ENCODE measurements around the gene CALCB. TPM values are rescaled to one million over a fixed set of nuclear protein-coding genes. Genes with fewer than 3 reads are reported as not detected.

CALCB gene
- total and polyA plus RNA-seq, 2 of the 8 experiments (the other 6 are each of a cell fraction or from before 2014, with no cell fraction given): 3.7 to 4.2 TPM

DNA sequence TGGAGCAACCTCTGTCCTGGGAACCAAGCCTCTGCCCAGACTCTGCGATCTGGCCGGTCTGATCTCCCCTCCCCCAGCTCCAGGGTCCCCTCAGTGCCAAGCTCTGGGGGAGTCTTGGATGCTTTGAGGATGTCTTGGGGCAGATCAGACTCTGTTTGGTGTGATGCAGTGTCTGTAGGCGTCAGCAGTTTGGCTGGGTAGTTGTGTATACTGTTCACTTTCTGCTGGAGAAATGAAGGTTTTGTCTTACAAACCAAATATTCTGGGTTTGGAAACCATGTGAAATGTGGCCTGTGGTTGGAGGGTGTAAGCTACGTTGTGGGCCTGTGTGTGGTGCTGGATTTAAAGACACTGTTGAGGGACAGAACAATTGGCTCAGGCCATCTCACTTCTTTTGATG is 46.0 kb downstream of the CALCB start:
- Histone ChIP-seq H3K9me3 (ENCODE audit: insufficient read depth in 2 of 2, low read depth in 1 of 2, low read length in 1 of 2) (no peaks in the 10 kb centered on the region), H3K23ac (ENCODE audit: insufficient read length) (no peak overlapping the region), H2AFZ (ENCODE audit: low read length) (no peak overlapping the region), H3K56ac (replicated peaks; ENCODE audit: insufficient read length, low read depth, low read length) (no peak overlapping the region), H3K9ac (replicated peaks in 1 of 4; ENCODE audit: extremely low read depth in 1 of 4, low read depth in 3 of 4, low read length in 3 of 4) (no peak overlapping the region), H3K79me2 (ENCODE audit: control insufficient read depth in 1 of 2, insufficient read depth in 2 of 2, low read length in 2 of 2) (no peaks in the 10 kb centered on the region), H4K5ac (ENCODE audit: insufficient read length, low read depth, low read length) (no peak overlapping the region), H3K27ac (ENCODE audit: low read depth, low read length) (no peak overlapping the region), H2BK120ac (replicated peaks; ENCODE audit: low read depth, low read length) (no peak overlapping the region), H3K4me2 (ENCODE audit: insufficient read depth in 1 of 2, low read depth in 2 of 2, low read length in 2 of 2) (no peak overlapping the region), H3K4ac (replicated peaks; ENCODE audit: insufficient read length, low read depth, low read length) (no peak overlapping the region), H3K79me1 (ENCODE audit: low read depth, low read length) (no peaks in the 10 kb centered on the region), H3K23me2 (ENCODE audit: low read depth, low read length) (peaks cover 5% of the 10 kb centered on the region; the same call in 1 of the 2 replicates), H2BK15ac (ENCODE audit: low read length) (no peak overlapping the region), H3K14ac (ENCODE audit: insufficient read length) (no peak overlapping the region), H3K27me3 (replicated peaks in 1 of 4; ENCODE audit: control insufficient read depth in 3 of 4, extremely low read depth in 1 of 4, insufficient read depth in 3 of 4, low read length in 3 of 4) (peaks cover 0 to 16% (median 9%) of the 10 kb centered on the region in 4 experiments; a peak in 5 of 7 replicates), H2BK5ac (ENCODE audit: low read depth, low read length) (no peak overlapping the region), H4K8ac (ENCODE audit: extremely low read depth, insufficient read depth, low read length) (no peak overlapping the region), H3K36me3 (ENCODE audit: control insufficient read depth in 2 of 4, insufficient read depth in 4 of 4, low read length in 3 of 4) (no peaks in the 10 kb centered on the region), H3K4me1 (replicated peaks in 1 of 4; ENCODE audit: control insufficient read depth in 3 of 4, insufficient read depth in 4 of 4, low read length in 3 of 4) (peaks cover 0 to 3% (median under 1%) of the 10 kb centered on the region in 4 experiments; a peak in 1 of 7 replicates), H3K18ac (ENCODE audit: extremely low read depth, low read length) (no peak overlapping the region), H4K91ac (replicated peaks; ENCODE audit: insufficient read length, low read length) (no peak overlapping the region), H3K4me3 (ENCODE audit: extremely low read depth in 1 of 4, insufficient read depth in 2 of 4, low read depth in 3 of 4, low read length in 4 of 4) (no peak overlapping the region), H4K20me1 (replicated peaks in 1 of 2; ENCODE audit: control insufficient read depth in 1 of 2, insufficient read depth in 2 of 2, low read length in 2 of 2) (peaks cover 0 to 2% of the 10 kb centered on the region in 2 experiments), H2AK5ac (ENCODE audit: low read depth, low read length) (no peak overlapping the region), H2BK12ac (ENCODE audit: low read depth, low read length) (no peak overlapping the region), H2BK20ac (ENCODE audit: low read length) (no peak overlapping the region)
- POLR2A ChIA-PET (ENCODE audit: partially characterized antibody): no interaction called here
- FAIRE-seq: no peak
- DNase-seq (ENCODE audit: low read depth in 1 of 2, low spot score in 2 of 2): no peak
- CTCF ChIA-PET (ENCODE audit: partially characterized antibody): interaction anchor here (1.0 to 4.4 kb wide), 6 partner anchors 20 to 150 kb away, joined by 3 to 32 read pairs (median 4); no protein-coding TSS in a partner anchor
- 85% methylated on average over 4 of the region's 4 CpGs; no CpG with 5 or more reads in 1 of the 2 experiments for WGBS, 2 experiments (ENCODE audit: extremely low coverage in 1 of 2, insufficient coverage in 1 of 2, insufficient read length in 1 of 2, insufficient replicate concordance in 2 of 2, low coverage in 1 of 2, low lambda C conversion rate in 2 of 2, missing lambda C conversion rate in 1 of 2)
- no peak for TF ChIP-seq CEBPB (IDR thresholded peaks at IDR 0.05; ENCODE audit: low read depth, low read length)
- TF ChIP-seq ASH2L (IDR thresholded peaks at IDR 0.05; ENCODE audit: low read length): no peak
- no peak for TF ChIP-seq FOSL1 (IDR thresholded peaks at IDR 0.05; ENCODE audit: insufficient read depth, low read depth, low read length)
- TF ChIP-seq KDM5A (IDR thresholded peaks at IDR 0.05; ENCODE audit: low read length): no peak
- TF ChIP-seq NRF1 (IDR thresholded peaks at IDR 0.05; ENCODE audit: low read depth, low read length): no peak
- TF ChIP-seq KDM1A (IDR thresholded peaks at IDR 0.05; ENCODE audit: borderline replicate concordance, low read length): no peak
- TF ChIP-seq CHD1 (IDR thresholded peaks at IDR 0.05; ENCODE audit: low read depth, low read length): no peak
- no peak for TF ChIP-seq SP4 (IDR thresholded peaks at IDR 0.05; ENCODE audit: low read length)
- TF ChIP-seq MAFK (IDR thresholded peaks at IDR 0.05; ENCODE audit: low read depth, low read length): no peak
